Amygdala (tissue), 56 donors: ENCODE data around the gene COQ8A.
A peak's percentile ranks its signal among the peaks of the same experiment; 100 is the strongest.

ENCODE experiments used
- DNase-seq, 56 donors: peaks; one replicate each; lab custom pipeline; 2025; lab: John Stamatoyannopoulos, UW

Gene COQ8A

GRCh38 chr1:226971765-226972164, 31.7 kb downstream of the COQ8A start:
- DNase-seq: no peak

GRCh38 chr1:226972931-226973330, 32.8 kb downstream of the COQ8A start:
- DNase-seq: no peak

- DNase-seq: no peak
Observed at GRCh38 chr1:226973371-226973897, 33.3 kb downstream of the COQ8A start.

- no peak for DNase-seq
Observed at GRCh38 chr1:226973898-226974543, 33.9 kb downstream of the COQ8A start.

GRCh38 chr1:226974544-226975258, 34.6 kb downstream of the COQ8A start:
- DNase-seq: no peak

GRCh38 chr1:226975259-226976250, 35.5 kb downstream of the COQ8A start:
- peak in 40 of 56 donors; percentile 30 to 88 (median 59) for DNase-seq

- no peak for DNase-seq
Observed at GRCh38 chr1:226976276-226976977, 36.3 kb downstream of the COQ8A start.

- no peak for DNase-seq
Observed at GRCh38 chr1:226976978-226977642, 37.0 kb downstream of the COQ8A start.

- no peak for DNase-seq
Observed at GRCh38 chr1:226977643-226978431, 37.7 kb downstream of the COQ8A start.

- no peak for DNase-seq
Observed at GRCh38 chr1:226978432-226979114, 38.5 kb downstream of the COQ8A start.

- no peak for DNase-seq
Observed at GRCh38 chr1:226979115-226979516, 39.0 kb downstream of the COQ8A start.

GRCh38 chr1:226979517-226980121, 39.5 kb downstream of the COQ8A start:
- peak in 12 of 56 donors; percentile 27 to 65 (median 42) for DNase-seq

- DNase-seq: no peak
Observed at GRCh38 chr1:226980122-226980560, 40.0 kb downstream of the COQ8A start.

- no peak for DNase-seq
Observed at GRCh38 chr1:226980565-226981385, 40.7 kb downstream of the COQ8A start.

- no peak for DNase-seq
Observed at GRCh38 chr1:226981386-226981817, 41.3 kb downstream of the COQ8A start.

GRCh38 chr1:226981838-226982237, 41.7 kb downstream of the COQ8A start:
- DNase-seq: no peak
